ENCODE data around the gene ZFYVE28. TPM values are rescaled to one million over a fixed set of nuclear protein-coding genes. Genes with fewer than 3 reads are reported as not detected.

ZFYVE28 gene
- total RNA-seq, 1 experiment from 2014 or later: 0.82 TPM

GRCh38 chr4:2419814-2420213 lies 1.4 kb upstream of the ZFYVE28 start:
- Mint-ChIP-seq H3K27me3 (ENCODE audit: insufficient read depth, unreplicated experiment) (peaks cover 29% of the 10 kb centered on the region), H3K27ac (ENCODE audit: unreplicated experiment) (peak overlapping the region; percentile 83), H3K9me3 (ENCODE audit: unreplicated experiment) (no peaks in the 10 kb centered on the region), H3K4me1 (ENCODE audit: low read depth, unreplicated experiment) (peaks cover 14% of the 10 kb centered on the region), H3K36me3 (ENCODE audit: insufficient read depth, unreplicated experiment) (no peaks in the 10 kb centered on the region), H3K4me3 (ENCODE audit: unreplicated experiment) (peak overlapping the region; percentile 77)
- no peak for TF ChIP-seq CTCF (IDR thresholded peaks at IDR 0.05; ENCODE audit: insufficient read depth in 1 of 2, low read depth in 1 of 2, low read length in 1 of 2, severe bottlenecking in 1 of 2, unreplicated experiment in 1 of 2)
- Histone ChIP-seq H3K4me3 (ENCODE audit: low read depth, low read length) (no peak overlapping the region), H3K36me3 (ENCODE audit: control insufficient read depth, insufficient read depth, low read length) (no peaks in the 10 kb centered on the region), H3K9me3 (no peaks in the 10 kb centered on the region), H3K4me1 (peaks cover 10% of the 10 kb centered on the region; the same call in 1 of the 2 replicates), H3K27me3 (replicated peaks; ENCODE audit: control insufficient read depth, insufficient read depth, low read length) (no peaks in the 10 kb centered on the region; the same call in none of the 2 replicates)
- ChIA-PET POLR2A (no interaction called here), CTCF (interaction anchor here (0.9 to 1.4 kb wide), 3 partner anchors 50 to 158 kb away, joined by 3 to 6 read pairs (median 5); partner anchors contain the start of genes MXD4 and RNF4)
- BruUV-seq (replicated peaks): no TSS peak
- peak in 1 of 2 experiments; percentile 29 for DNase-seq
- intact Hi-C loops (cut with micrococcal nuclease; ENCODE audit: unreplicated experiment): loop anchor here (2.0 to 5.0 kb wide), 4 partner anchors 42 to 198 kb away; partner anchors contain the start of genes FAM193A, HAUS3 and POLN

DNA sequence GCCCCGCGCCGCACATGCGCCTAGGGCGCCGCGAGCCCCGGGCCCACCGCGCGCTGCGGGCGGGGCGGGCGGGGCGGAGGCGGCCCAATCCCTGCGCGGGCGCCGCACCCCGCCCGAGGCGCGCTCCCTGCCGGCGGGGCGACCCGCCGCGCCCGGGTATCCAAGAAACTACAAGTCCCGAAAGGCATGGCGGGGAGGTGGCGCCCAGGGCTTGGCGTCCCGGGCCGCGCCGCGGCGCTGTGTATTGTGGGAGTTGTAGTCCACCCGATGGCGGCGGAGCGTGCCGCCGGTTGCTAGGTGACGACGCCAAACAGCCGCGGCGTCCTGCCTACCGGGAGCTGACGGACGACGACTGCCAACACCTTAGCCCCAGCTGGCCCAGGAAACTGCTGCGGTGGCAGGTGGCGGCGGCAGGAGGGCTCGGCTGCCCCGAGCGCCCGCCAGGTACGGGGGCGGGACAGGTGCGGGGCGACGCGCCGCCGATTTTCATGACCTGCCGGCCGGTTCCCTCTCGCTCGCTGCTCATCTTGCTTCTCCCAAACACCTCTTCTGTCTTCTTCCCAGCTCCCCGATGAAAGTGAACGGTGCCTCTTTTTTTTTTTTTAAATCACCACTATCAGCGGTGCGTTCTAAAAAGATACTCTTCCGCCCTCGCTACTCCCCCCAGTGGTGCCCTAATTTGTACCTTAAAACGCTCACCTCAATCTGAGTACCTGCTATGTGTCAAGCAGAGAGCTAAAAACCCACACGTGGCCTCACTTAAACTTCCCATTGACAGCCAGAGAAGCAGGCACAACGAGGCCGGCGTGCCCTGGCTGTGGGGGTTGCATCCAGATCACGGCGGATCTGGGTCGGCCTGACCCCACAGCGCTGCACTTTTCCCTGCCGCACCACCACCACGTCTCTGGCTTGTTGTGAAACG lies 466 bp upstream of the ZFYVE28 start, which contains the start of gene CFAP99:
Gene CFAP99, plus strand, starts transcription at position 306 of the 922 bp plus-strand sequence.
- H3K9me3 Mint-ChIP-seq (ENCODE audit: unreplicated experiment): no peaks in the 10 kb centered on the region
- Histone ChIP-seq H3K4me3 (ENCODE audit: low read depth, low read length) (peak within 1 kb of the TSS; percentile 51), H3K9me3 (no peaks in the 10 kb centered on the region), H3K27me3 (replicated peaks; ENCODE audit: control insufficient read depth, insufficient read depth, low read length) (no peaks in the 10 kb centered on the region; the same call in none of the 2 replicates), H3K36me3 (ENCODE audit: control insufficient read depth, insufficient read depth, low read length) (no peaks in the 10 kb centered on the region), H3K4me1 (peaks cover 14% of the 10 kb centered on the region)
- H3K36me3 Mint-ChIP-seq (ENCODE audit: insufficient read depth, unreplicated experiment): no peaks in the 10 kb centered on the region
- intact Hi-C loops (cut with micrococcal nuclease; ENCODE audit: unreplicated experiment): loop anchor here (1.0 to 5.0 kb wide), 5 partner anchors 43 to 197 kb away; partner anchors contain the start of genes FAM193A, HAUS3, MXD4 and POLN
- POLR2A ChIA-PET: interaction anchor here (0.9 kb wide), 1 partner anchor 56 kb away, joined by 3 read pairs; no protein-coding TSS in a partner anchor
- no TSS peak for BruUV-seq (replicated peaks)
- peaks cover 14% of the 10 kb centered on the region for H3K4me1 Mint-ChIP-seq (ENCODE audit: low read depth, unreplicated experiment)
- DNase-seq: peak; percentile 95 to 96
- H3K4me3 Mint-ChIP-seq (ENCODE audit: unreplicated experiment): peak within 1 kb of the TSS; percentile 90
- CTCF ChIA-PET: interaction anchor here (0.6 to 1.4 kb wide), 6 partner anchors 16 to 244 kb away, joined by 3 to 6 read pairs (median 5); partner anchors contain the start of genes MXD4 and RNF4
- TF ChIP-seq CTCF (IDR thresholded peaks at IDR 0.05; ENCODE audit: insufficient read depth in 1 of 2, low read depth in 1 of 2, low read length in 1 of 2, severe bottlenecking in 1 of 2, unreplicated experiment in 1 of 2): no peak
- H3K27ac Mint-ChIP-seq (ENCODE audit: unreplicated experiment): peak within 1 kb of the TSS; percentile 83
- H3K27me3 Mint-ChIP-seq (ENCODE audit: insufficient read depth, unreplicated experiment): peaks cover 29% of the 10 kb centered on the region

DNA sequence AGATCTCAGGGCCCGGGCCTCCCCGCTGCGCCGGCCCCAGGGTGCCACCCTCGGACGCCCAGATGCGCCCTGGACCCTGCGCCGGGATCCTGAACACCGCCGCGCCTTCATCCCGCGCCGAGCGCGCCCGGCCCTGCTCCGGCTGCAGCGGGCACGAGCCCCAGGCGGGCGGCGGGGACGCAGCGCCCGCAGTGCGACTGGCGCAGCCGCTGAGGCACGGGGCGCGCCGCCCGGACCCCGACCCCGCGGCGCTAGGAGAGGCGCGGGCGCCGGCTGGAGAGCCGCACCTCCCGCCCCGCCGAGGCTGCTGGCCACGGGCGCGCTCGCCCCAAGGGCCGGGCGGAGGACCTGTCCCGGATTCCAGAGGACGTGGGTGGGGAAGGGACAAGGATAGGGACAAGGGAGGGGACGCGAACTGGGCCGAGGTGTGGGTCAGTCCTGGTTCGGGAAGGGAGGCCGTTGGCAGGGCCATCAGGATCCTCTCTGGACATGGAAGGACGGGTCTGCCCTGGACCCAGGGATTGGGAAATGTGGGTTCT lies 1.1 kb downstream of the ZFYVE28 start:
- ChIA-PET CTCF (no interaction called here), POLR2A (no interaction called here)
- peak in 1 of 2 experiments; percentile 32 for DNase-seq
- no peaks in the 10 kb centered on the region for H3K36me3 ChIP-seq (ENCODE audit: control insufficient read depth, insufficient read depth, low read length)
- Mint-ChIP-seq H3K9me3 (ENCODE audit: unreplicated experiment) (no peaks in the 10 kb centered on the region), H3K4me3 (ENCODE audit: unreplicated experiment) (peak overlapping the region; percentile 90), H3K4me1 (ENCODE audit: low read depth, unreplicated experiment) (peaks cover 21% of the 10 kb centered on the region), H3K36me3 (ENCODE audit: insufficient read depth, unreplicated experiment) (no peaks in the 10 kb centered on the region), H3K27ac (ENCODE audit: unreplicated experiment) (no peak overlapping the region), H3K27me3 (ENCODE audit: insufficient read depth, unreplicated experiment) (peaks cover 29% of the 10 kb centered on the region)
- H3K4me1 ChIP-seq: peaks cover 30% of the 10 kb centered on the region
- H3K4me3 ChIP-seq (ENCODE audit: low read depth, low read length): peak overlapping the region; percentile 51
- H3K9me3 ChIP-seq: no peaks in the 10 kb centered on the region
- intact Hi-C loops (cut with micrococcal nuclease; ENCODE audit: unreplicated experiment): loop anchor here (5.0 kb wide), 3 partner anchors 45 to 195 kb away; partner anchors contain the start of gene FAM193A
- H3K27me3 ChIP-seq (replicated peaks; ENCODE audit: control insufficient read depth, insufficient read depth, low read length): no peaks in the 10 kb centered on the region; the same call in 1 of the 2 replicates
- no TSS peak for BruUV-seq (replicated peaks)
- TF ChIP-seq CTCF (IDR thresholded peaks at IDR 0.05; ENCODE audit: insufficient read depth in 1 of 2, low read depth in 1 of 2, low read length in 1 of 2, severe bottlenecking in 1 of 2, unreplicated experiment in 1 of 2): no peak

Data from Caco-2 (cell line).